Skeletal muscle satellite cell (primary cell): ENCODE results near the gene PTPRU.

Experiments used
- H3K27me3 ChIP-seq: 2 replicates; pipeline ENCODE4 v1.7.0; 2013; ENCODE audit warnings: low read length; ENCODE audit not compliant: control insufficient read depth, insufficient read depth
- H3K36me3 ChIP-seq: 2 replicates; pipeline ENCODE4 v1.7.0; 2013; ENCODE audit warnings: mild to moderate bottlenecking, control low read depth, low read length; ENCODE audit not compliant: insufficient read depth
- H3K4me1 ChIP-seq: 2 replicates; pipeline ENCODE4 v1.7.0; 2013; ENCODE audit warnings: low read length; ENCODE audit not compliant: control insufficient read depth, insufficient read depth
- H3K4me2 ChIP-seq: 2 replicates; pipeline ENCODE4 v1.7.0; 2013; ENCODE audit warnings: mild to moderate bottlenecking, low read length
- H3K4me3 ChIP-seq: 2 replicates; pipeline ENCODE4 v1.7.0; 2013; ENCODE audit warnings: low read length
- H3K9ac ChIP-seq: 2 replicates; pipeline ENCODE4 v1.7.0; 2013; ENCODE audit warnings: mild to moderate bottlenecking, low read depth, low read length, moderate library complexity
- H3K9me3 ChIP-seq: replicated peaks from 2 replicates; pipeline ENCODE4 v1.7.0; 2013; ENCODE audit warnings: mild to moderate bottlenecking, control low read depth, low read length

PTPRU gene

GRCh38 chr1:29323636-29324035 is 87.3 kb downstream of the PTPRU start:
- H3K27me3 ChIP-seq = no peaks in the 10 kb centered on the region
- no peak overlapping the region for H3K4me2 ChIP-seq
- no peak overlapping the region for H3K9ac ChIP-seq
- no peaks in the 10 kb centered on the region for H3K36me3 ChIP-seq
- no peak overlapping the region for H3K4me3 ChIP-seq
- no peaks in the 10 kb centered on the region for H3K4me1 ChIP-seq
- H3K9me3 ChIP-seq = no peaks in the 10 kb centered on the region

- H3K4me1 ChIP-seq = no peaks in the 10 kb centered on the region
- H3K9ac ChIP-seq = no peak overlapping the region
- H3K4me3 ChIP-seq = no peak overlapping the region
- no peaks in the 10 kb centered on the region for H3K9me3 ChIP-seq
- H3K36me3 ChIP-seq = no peaks in the 10 kb centered on the region
- H3K4me2 ChIP-seq = no peak overlapping the region
- no peaks in the 10 kb centered on the region for H3K27me3 ChIP-seq
Observed at GRCh38 chr1:29324202-29324601, 87.9 kb downstream of the PTPRU start.

DNA sequence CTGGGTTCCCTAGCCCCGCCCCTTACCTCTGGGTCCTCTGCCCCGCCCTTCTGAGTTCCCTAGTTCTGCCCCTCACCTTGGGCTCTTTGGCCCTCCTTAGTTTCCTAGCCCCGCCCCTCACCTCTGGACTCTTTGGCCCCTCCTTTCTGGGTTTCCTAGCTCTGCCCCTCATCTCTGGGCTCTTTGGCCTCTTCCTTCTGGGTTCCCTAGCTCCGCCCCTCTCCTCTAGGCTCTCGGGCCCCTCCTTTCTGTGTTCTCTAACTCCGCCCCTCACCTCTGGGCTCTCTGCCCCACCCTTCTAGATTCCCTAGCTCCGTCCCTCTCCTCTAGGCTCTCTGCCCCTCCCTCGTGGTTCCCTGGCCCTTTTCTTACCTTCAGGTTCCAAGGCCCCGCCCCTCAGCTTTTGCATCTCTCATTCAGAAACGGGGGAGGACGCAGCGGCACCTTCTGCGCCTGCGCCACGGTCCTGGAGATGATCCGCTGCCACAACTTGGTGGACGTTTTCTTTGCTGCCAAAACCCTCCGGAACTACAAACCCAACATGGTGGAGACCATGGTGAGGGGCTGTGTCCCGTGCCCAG is 88.5 kb downstream of the PTPRU start:
- H3K4me1 ChIP-seq = no peaks in the 10 kb centered on the region
- H3K4me3 ChIP-seq = no peak overlapping the region
- H3K9ac ChIP-seq = no peak overlapping the region
- H3K36me3 ChIP-seq = no peaks in the 10 kb centered on the region
- no peaks in the 10 kb centered on the region for H3K27me3 ChIP-seq
- H3K4me2 ChIP-seq = no peak overlapping the region
- no peaks in the 10 kb centered on the region for H3K9me3 ChIP-seq

DNA sequence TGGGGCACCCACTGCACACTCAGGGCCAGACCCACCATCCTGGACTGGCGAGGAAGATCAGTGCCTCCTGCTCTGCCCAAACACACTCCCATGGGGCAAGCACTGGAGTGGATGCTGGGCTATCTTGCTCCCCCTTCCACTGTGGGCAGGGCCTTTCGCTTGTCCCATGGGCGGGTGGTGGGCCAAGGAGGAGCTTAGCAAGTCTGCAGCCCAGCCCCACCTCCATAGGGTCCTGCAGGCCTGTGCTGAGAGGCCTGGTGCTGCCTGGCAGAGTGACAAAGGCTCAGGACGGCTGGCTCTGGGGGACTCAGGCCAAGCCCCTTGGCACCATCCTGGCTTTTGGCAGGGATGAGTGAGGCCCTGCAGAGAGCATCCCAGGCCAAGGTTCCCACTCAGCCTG is 89.4 kb downstream of the PTPRU start:
- no peak overlapping the region for H3K4me3 ChIP-seq
- no peaks in the 10 kb centered on the region for H3K27me3 ChIP-seq
- H3K4me2 ChIP-seq = no peak overlapping the region
- H3K9ac ChIP-seq = no peak overlapping the region
- no peaks in the 10 kb centered on the region for H3K36me3 ChIP-seq
- no peaks in the 10 kb centered on the region for H3K9me3 ChIP-seq
- H3K4me1 ChIP-seq = no peaks in the 10 kb centered on the region

GRCh38 chr1:29326123-29326522 is 89.8 kb downstream of the PTPRU start:
- H3K9me3 ChIP-seq = no peaks in the 10 kb centered on the region
- no peak overlapping the region for H3K4me3 ChIP-seq
- H3K4me1 ChIP-seq = no peaks in the 10 kb centered on the region
- no peak overlapping the region for H3K9ac ChIP-seq
- no peak overlapping the region for H3K4me2 ChIP-seq
- H3K27me3 ChIP-seq = no peaks in the 10 kb centered on the region
- H3K36me3 ChIP-seq = no peaks in the 10 kb centered on the region

DNA sequence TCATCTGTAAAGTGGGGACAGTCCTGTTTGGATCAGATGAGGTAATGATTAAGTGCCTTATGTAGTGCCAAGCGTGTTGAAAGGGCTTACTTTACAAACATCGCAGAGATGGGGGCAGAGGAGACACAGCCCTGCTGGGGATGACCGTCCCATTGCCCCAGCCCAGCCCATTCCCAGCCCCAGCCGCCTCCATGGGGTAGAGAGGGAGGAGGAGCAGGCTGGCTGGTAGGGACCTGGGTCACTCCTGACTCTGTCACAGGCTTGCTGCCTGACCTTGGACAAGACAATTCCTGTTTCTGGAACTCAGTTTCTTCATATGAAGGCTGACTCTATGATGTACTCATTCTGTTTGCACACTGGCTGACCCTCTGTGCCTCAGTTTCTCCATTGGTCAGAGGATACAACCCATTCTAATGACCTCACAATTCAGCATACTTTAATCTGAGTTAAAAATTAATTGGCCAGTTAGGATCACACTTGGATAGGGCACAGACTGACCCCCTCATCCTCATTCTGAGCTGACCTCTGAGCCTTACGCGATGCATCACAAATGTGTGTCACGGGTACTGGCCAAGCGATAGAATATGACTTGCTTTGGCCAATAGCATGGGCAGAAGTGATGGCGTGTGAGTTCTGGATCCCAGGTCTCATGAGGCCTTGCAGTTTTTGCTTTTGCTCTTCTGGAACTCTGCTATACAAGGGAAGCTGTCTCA is 91.1 kb downstream of the PTPRU start:
- no peaks in the 10 kb centered on the region for H3K9me3 ChIP-seq
- H3K4me2 ChIP-seq = no peak overlapping the region
- no peaks in the 10 kb centered on the region for H3K4me1 ChIP-seq
- H3K27me3 ChIP-seq = no peaks in the 10 kb centered on the region
- no peak overlapping the region for H3K4me3 ChIP-seq
- no peak overlapping the region for H3K9ac ChIP-seq
- no peaks in the 10 kb centered on the region for H3K36me3 ChIP-seq

DNA sequence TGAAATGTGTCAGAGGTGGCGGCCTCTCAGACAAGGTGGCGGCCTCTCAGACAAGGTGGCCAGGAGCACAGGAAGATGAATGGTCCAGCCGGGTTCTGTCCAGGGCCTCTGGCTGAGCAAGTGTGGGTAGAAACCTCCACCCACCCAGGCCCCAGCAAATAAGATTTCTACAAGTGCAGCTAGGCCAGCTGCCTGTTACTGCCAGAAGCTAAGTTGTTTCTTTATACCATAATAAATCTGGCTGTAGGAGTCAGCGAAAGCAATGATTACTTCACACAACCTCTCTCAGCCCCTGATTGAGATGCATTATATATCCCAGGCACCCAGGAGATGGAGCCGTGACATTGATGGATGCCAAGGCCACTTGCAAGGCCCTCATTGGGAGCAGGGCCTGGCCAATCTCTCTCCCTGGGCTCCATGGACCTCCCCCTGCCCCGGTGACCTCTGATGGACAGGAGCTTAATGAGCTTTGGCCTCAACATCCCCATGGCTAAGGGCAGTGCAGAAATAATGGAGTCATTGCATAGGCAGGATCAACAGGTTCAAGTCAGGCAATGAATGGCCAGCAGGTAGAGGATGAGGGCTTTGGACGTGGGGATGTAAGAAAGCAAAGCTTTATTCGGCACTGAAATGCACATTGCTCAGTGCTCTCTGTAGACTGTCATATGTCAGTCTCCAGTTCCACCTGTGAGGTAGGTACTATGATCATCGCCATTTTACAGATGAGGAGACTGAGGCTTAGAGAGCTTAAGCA is 92.9 kb downstream of the PTPRU start:
- Histone ChIP-seq H3K9ac (no peak overlapping the region), H3K9me3 (no peaks in the 10 kb centered on the region), H3K4me1 (no peaks in the 10 kb centered on the region), H3K36me3 (no peaks in the 10 kb centered on the region), H3K27me3 (no peaks in the 10 kb centered on the region), H3K4me3 (no peak overlapping the region), H3K4me2 (no peak overlapping the region)

GRCh38 chr1:29330089-29330488 is 93.8 kb downstream of the PTPRU start:
- Histone ChIP-seq H3K4me2 (no peak overlapping the region), H3K4me3 (no peak overlapping the region), H3K4me1 (no peaks in the 10 kb centered on the region), H3K36me3 (no peaks in the 10 kb centered on the region), H3K9ac (no peak overlapping the region), H3K9me3 (no peaks in the 10 kb centered on the region), H3K27me3 (no peaks in the 10 kb centered on the region)

DNA sequence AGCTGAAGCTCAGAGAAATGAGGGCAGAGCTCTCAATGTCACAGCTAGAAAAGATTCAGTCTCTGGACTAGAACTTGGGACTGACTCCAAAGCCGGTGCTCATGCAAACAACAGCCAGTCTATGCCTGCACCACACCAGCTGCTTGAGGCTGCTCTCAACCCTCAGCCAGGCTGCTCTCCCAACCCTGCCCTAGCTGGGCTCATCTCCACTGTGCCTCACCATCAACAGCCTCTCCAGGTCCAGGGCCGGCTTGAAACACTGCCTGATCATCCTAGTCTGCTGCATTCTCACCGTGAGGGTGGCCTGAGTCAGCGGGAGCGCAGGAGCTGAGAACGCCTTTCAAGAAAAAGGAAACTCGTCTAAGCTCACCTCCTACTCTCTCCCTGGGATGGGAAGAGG is 94.5 kb downstream of the PTPRU start:
- Histone ChIP-seq H3K4me2 (no peak overlapping the region), H3K9me3 (no peaks in the 10 kb centered on the region), H3K36me3 (no peaks in the 10 kb centered on the region), H3K9ac (no peak overlapping the region), H3K4me3 (no peak overlapping the region), H3K27me3 (peaks cover 2% of the 10 kb centered on the region), H3K4me1 (no peaks in the 10 kb centered on the region)

GRCh38 chr1:29331309-29331708 is 95.0 kb downstream of the PTPRU start:
- Histone ChIP-seq H3K9me3 (no peaks in the 10 kb centered on the region), H3K36me3 (no peaks in the 10 kb centered on the region), H3K9ac (no peak overlapping the region)

DNA sequence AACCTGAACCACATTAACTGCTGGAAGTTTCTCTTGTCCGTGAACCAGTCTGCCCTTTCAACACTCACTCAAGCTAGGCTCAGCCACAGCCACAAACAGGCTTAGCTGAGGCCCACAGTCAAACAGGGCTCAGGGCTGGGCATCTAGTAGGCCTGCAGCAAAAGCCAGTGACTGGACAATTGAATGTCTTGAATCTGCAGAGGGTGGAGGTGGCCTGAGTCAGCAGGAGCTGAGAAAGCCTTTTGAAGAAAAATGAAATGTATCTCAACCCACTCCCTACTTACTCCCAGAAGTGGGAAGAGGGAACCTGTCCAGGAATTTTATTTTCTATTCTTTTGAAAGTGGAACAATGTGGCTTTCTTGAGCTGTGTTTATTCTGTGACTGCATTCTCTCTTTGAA is 95.4 kb downstream of the PTPRU start:
- Histone ChIP-seq H3K27me3 (peaks cover 3% of the 10 kb centered on the region), H3K4me3 (no peak overlapping the region), H3K9me3 (no peaks in the 10 kb centered on the region), H3K4me2 (no peak overlapping the region), H3K4me1 (no peaks in the 10 kb centered on the region), H3K36me3 (no peaks in the 10 kb centered on the region), H3K9ac (no peak overlapping the region)

More at GRCh38 chr1:29331309-29331708, 95.0 kb downstream of the PTPRU start:
- no peaks in the 10 kb centered on the region for H3K4me1 ChIP-seq
- peaks cover 3% of the 10 kb centered on the region for H3K27me3 ChIP-seq
- no peak overlapping the region for H3K4me3 ChIP-seq
- no peak overlapping the region for H3K4me2 ChIP-seq
